Measurements from ENCODE around the gene VASN. TPM values are rescaled to one million over a fixed set of nuclear protein-coding genes. Genes with fewer than 3 reads are reported as not detected.
"Not testable (repeated sequence)": the region's sequence is repeated elsewhere in the genome, so short reads cannot be mapped to it uniquely, and the experiment has no call there.

The VASN gene
- total RNA-seq, 1 experiment from 2014 or later, result 5.4 TPM

GRCh38 chr16:4342866-4343744 is 28.5 kb upstream of the VASN start:
- intact Hi-C loops (cut with micrococcal nuclease; ENCODE audit: unreplicated experiment), result no loop called here
- no peak for DNase-seq (ENCODE audit: low spot score)
- H3K36me3 ChIP-seq (ENCODE audit: insufficient read depth, low read length, poor library complexity, severe bottlenecking), result peaks cover 26% of the 10 kb centered on the region
- POLR2A ChIA-PET (ENCODE audit: low non-redundant PET), result interaction anchor here (0.7 kb wide), 1 partner anchor 32 kb away, joined by 3 read pairs; no protein-coding TSS in a partner anchor
- H3K27me3 ChIP-seq (replicated peaks; ENCODE audit: insufficient read depth, low read depth, low read length, poor library complexity), result no peaks in the 10 kb centered on the region
- no peak overlapping the region for H3K4me3 ChIP-seq (ENCODE audit: low read depth, low read length, poor library complexity, severe bottlenecking)
- TF ChIP-seq EZH2 (IDR thresholded peaks at IDR 0.05; ENCODE audit: borderline replicate concordance, low read depth, low read length, poor library complexity, severe bottlenecking) (no peak), CTCF (conservative IDR thresholded peaks at IDR 0.05; ENCODE audit: low read depth, low read length) (no peak)
- H3K27ac ChIP-seq (ENCODE audit: low read depth, low read length, poor library complexity, severe bottlenecking), result no peak overlapping the region
- no TSS peak for BruUV-seq (replicated peaks)
- no peaks in the 10 kb centered on the region for H3K9me3 ChIP-seq (ENCODE audit: low read depth, low read length, poor library complexity, severe bottlenecking)
- CTCF ChIA-PET, result no interaction called here
- H3K4me1 ChIP-seq (ENCODE audit: insufficient read depth, low read length, poor library complexity, severe bottlenecking), result peaks cover 23% of the 10 kb centered on the region

GRCh38 chr16:4344300-4344982 is 27.2 kb upstream of the VASN start:
- POLR2A ChIA-PET (ENCODE audit: low non-redundant PET), result interaction anchor here (0.7 kb wide), 1 partner anchor 31 kb away, joined by 3 read pairs; no protein-coding TSS in a partner anchor
- H3K4me3 ChIP-seq (ENCODE audit: low read depth, low read length, poor library complexity, severe bottlenecking); CTCF ChIA-PET; DNase-seq (ENCODE audit: low spot score); H3K27me3 ChIP-seq (replicated peaks; ENCODE audit: insufficient read depth, low read depth, low read length, poor library complexity); H3K9me3 ChIP-seq (ENCODE audit: low read depth, low read length, poor library complexity, severe bottlenecking); intact Hi-C loops (cut with micrococcal nuclease; ENCODE audit: unreplicated experiment); H3K27ac ChIP-seq (ENCODE audit: low read depth, low read length, poor library complexity, severe bottlenecking); BruUV-seq (replicated peaks): not testable (repeated sequence)
- peaks cover 16% of the 10 kb centered on the region for H3K4me1 ChIP-seq (ENCODE audit: insufficient read depth, low read length, poor library complexity, severe bottlenecking)
- peaks cover 16% of the 10 kb centered on the region for H3K36me3 ChIP-seq (ENCODE audit: insufficient read depth, low read length, poor library complexity, severe bottlenecking)

- TF ChIP-seq CTCF (conservative IDR thresholded peaks at IDR 0.05; ENCODE audit: low read depth, low read length), result no peak
- TF ChIP-seq EZH2 (IDR thresholded peaks at IDR 0.05; ENCODE audit: borderline replicate concordance, low read depth, low read length, poor library complexity, severe bottlenecking), result no peak
- Histone ChIP-seq H3K4me1 (ENCODE audit: insufficient read depth, low read length, poor library complexity, severe bottlenecking) (peaks cover 8% of the 10 kb centered on the region), H3K9me3 (ENCODE audit: low read depth, low read length, poor library complexity, severe bottlenecking) (no peaks in the 10 kb centered on the region), H3K36me3 (ENCODE audit: insufficient read depth, low read length, poor library complexity, severe bottlenecking) (peaks cover 15% of the 10 kb centered on the region), H3K27ac (ENCODE audit: low read depth, low read length, poor library complexity, severe bottlenecking) (no peak overlapping the region), H3K4me3 (ENCODE audit: low read depth, low read length, poor library complexity, severe bottlenecking) (no peak overlapping the region), H3K27me3 (replicated peaks; ENCODE audit: insufficient read depth, low read depth, low read length, poor library complexity) (no peaks in the 10 kb centered on the region)
- no TSS peak for BruUV-seq (replicated peaks)
- no peak for DNase-seq (ENCODE audit: low spot score)
- ChIA-PET POLR2A (ENCODE audit: low non-redundant PET) (no interaction called here), CTCF (no interaction called here)
- intact Hi-C loops (cut with micrococcal nuclease; ENCODE audit: unreplicated experiment), result no loop called here
These were observed 26.4 kb upstream of the VASN start for GRCh38 chr16:4344983-4345835.

Data from A673 (cell line).